Activated CD8-positive, alpha-beta memory T cell treated with anti-CD3 and anti-CD28 coated beads for 36 hours (primary cell): ENCODE measurements around the gene MAP3K10. TPM values are rescaled to one million over a fixed set of nuclear protein-coding genes. Genes with fewer than 3 reads are reported as not detected.

Experiments used
- CTCF ChIA-PET: fragments of 350-600 bp; sonication (Branson Sonifier 250); formaldehyde crosslinking; loops from one replicate; lab custom pipeline; 2021; ENCODE audit warnings: antibody characterized with exemption; lab: Charles Lee
- POLR2A ChIA-PET: fragments of 350-600 bp; sonication (Branson Sonifier 250); formaldehyde crosslinking; loops from one replicate; lab custom pipeline; 2021; ENCODE audit warnings: antibody characterized with exemption; lab: Charles Lee
- total RNA-seq, 2 experiments: library from RNA; stranded (reverse); gene quantifications; one replicate each; pipeline ENCODE4 v1.2.3, GENCODE V29; 2021

The MAP3K10 gene
- total RNA-seq, 2 experiments from 2014 or later = 13.6 to 16.5 TPM

- POLR2A ChIA-PET = no interaction called here
- CTCF ChIA-PET = no interaction called here
Measured at GRCh38 chr19:40225440-40226305, 34.4 kb downstream of the MAP3K10 start.

- ChIA-PET CTCF (interaction anchor here (1.9 kb wide), 1 partner anchor 40 kb away, joined by 4 read pairs; no protein-coding TSS in a partner anchor), POLR2A (no interaction called here)
Measured at GRCh38 chr19:40228346-40228745, 37.1 kb downstream of the MAP3K10 start.

- ChIA-PET POLR2A (no interaction called here), CTCF (interaction anchor here (1.9 kb wide), 1 partner anchor 40 kb away, joined by 4 read pairs; no protein-coding TSS in a partner anchor)
Measured at GRCh38 chr19:40228863-40229262, 37.6 kb downstream of the MAP3K10 start.

GRCh38 chr19:40229484-40229883 lies 38.3 kb downstream of the MAP3K10 start:
- POLR2A ChIA-PET = interaction anchor here (0.5 kb wide), 1 partner anchor 57 kb away, joined by 3 read pairs; no protein-coding TSS in a partner anchor
- CTCF ChIA-PET = interaction anchor here (1.9 kb wide), 1 partner anchor 39 kb away, joined by 4 read pairs; no protein-coding TSS in a partner anchor

- POLR2A ChIA-PET = interaction anchor here (0.5 kb wide), 1 partner anchor 56 kb away, joined by 3 read pairs; no protein-coding TSS in a partner anchor
- CTCF ChIA-PET = interaction anchor here (0.7 kb wide), 1 partner anchor 342 kb away, joined by 3 read pairs; no protein-coding TSS in a partner anchor
Measured at GRCh38 chr19:40229926-40230417, 38.7 kb downstream of the MAP3K10 start.

- CTCF ChIA-PET = no interaction called here
Measured at GRCh38 chr19:40231057-40231456, 39.8 kb downstream of the MAP3K10 start.

GRCh38 chr19:40231544-40232424 lies 40.6 kb downstream of the MAP3K10 start:
- CTCF ChIA-PET = no interaction called here
- POLR2A ChIA-PET = no interaction called here

More at GRCh38 chr19:40231057-40231456, 39.8 kb downstream of the MAP3K10 start:
- POLR2A ChIA-PET = interaction anchor here (0.6 kb wide), 1 partner anchor 471 kb away, joined by 3 read pairs; no protein-coding TSS in a partner anchor

GRCh38 chr19:40232479-40232878 lies 41.3 kb downstream of the MAP3K10 start:
- CTCF ChIA-PET = no interaction called here

GRCh38 chr19:40232949-40233810 lies 42.0 kb downstream of the MAP3K10 start:
- ChIA-PET CTCF (no interaction called here), POLR2A (no interaction called here)

More at GRCh38 chr19:40232479-40232878, 41.3 kb downstream of the MAP3K10 start:
- POLR2A ChIA-PET = no interaction called here

- POLR2A ChIA-PET = no interaction called here
Measured at GRCh38 chr19:40233811-40234389, 42.7 kb downstream of the MAP3K10 start.

GRCh38 chr19:40234429-40235237 lies 43.4 kb downstream of the MAP3K10 start:
- ChIA-PET CTCF (no interaction called here), POLR2A (no interaction called here)

More at GRCh38 chr19:40233811-40234389, 42.7 kb downstream of the MAP3K10 start:
- CTCF ChIA-PET = no interaction called here

GRCh38 chr19:40235238-40236025 lies 44.2 kb downstream of the MAP3K10 start:
- ChIA-PET POLR2A (no interaction called here), CTCF (interaction anchor here (1.1 kb wide), 1 partner anchor 96 kb away, joined by 3 read pairs; no protein-coding TSS in a partner anchor)

- ChIA-PET CTCF (interaction anchor here (1.1 kb wide), 1 partner anchor 96 kb away, joined by 3 read pairs; no protein-coding TSS in a partner anchor), POLR2A (no interaction called here)
Measured at GRCh38 chr19:40236026-40236355, 44.8 kb downstream of the MAP3K10 start.

GRCh38 chr19:40236366-40236765 lies 45.1 kb downstream of the MAP3K10 start:
- CTCF ChIA-PET = interaction anchor here (1.1 kb wide), 1 partner anchor 97 kb away, joined by 3 read pairs; no protein-coding TSS in a partner anchor

GRCh38 chr19:40237791-40238190 lies 46.6 kb downstream of the MAP3K10 start:
- CTCF ChIA-PET = no interaction called here
- POLR2A ChIA-PET = no interaction called here

More at GRCh38 chr19:40236366-40236765, 45.1 kb downstream of the MAP3K10 start:
- POLR2A ChIA-PET = no interaction called here

- ChIA-PET POLR2A (no interaction called here), CTCF (no interaction called here)
Measured at GRCh38 chr19:40238775-40239174, 47.5 kb downstream of the MAP3K10 start.
